Testis (tissue), 3 donors: Measurements from ENCODE around the gene PCBP4. TPM values are rescaled to one million over a fixed set of nuclear protein-coding genes. Genes with fewer than 3 reads are reported as not detected.

ENCODE experiments used
- DNase-seq: peaks from one replicate; pipeline ENCODE4 v3.0.0-alpha.2; 2019
- H3K27ac ChIP-seq, 2 donors: fragments of 200-600 bp; sonication (generic); one replicate each; pipeline ENCODE4 v1.5.1; 2019
- H3K27me3 ChIP-seq: fragments of 200-600 bp; sonication (generic); one replicate; pipeline ENCODE4 v1.5.1; 2019
- H3K36me3 ChIP-seq: fragments of 200-600 bp; sonication (generic); one replicate; pipeline ENCODE4 v1.5.1; 2017; ENCODE audit warnings: low read depth; ENCODE audit errors: missing control alignments
- H3K4me1 ChIP-seq: fragments of 200-600 bp; sonication (generic); one replicate; pipeline ENCODE4 v1.5.1; 2019
- H3K4me3 ChIP-seq, 2 donors: fragments of 200-600 bp; sonication (generic); one replicate each; pipeline ENCODE4 v1.5.1; 2017 to 2019
- H3K9me3 ChIP-seq: fragments of 200-600 bp; sonication (generic); one replicate; pipeline ENCODE4 v1.5.1; 2017
- POLR2A ChIP-seq: fragments of 450-650 bp; IDR thresholded peaks from one replicate; pipeline ENCODE4 v1.6.1; 2017; ENCODE audit warnings: antibody characterized with exemption, mild to moderate bottlenecking, moderate library complexity
- WGBS, 2 donors: methylation state at CpG; one replicate each; pipeline ENCODE4 v1.1.5; 2018; 5-methylcytosine and 5-hydroxymethylcytosine counted together
- intact Hi-C: fragments of 100-400 bp; cut with DNase I; formaldehyde crosslinking; loops from one replicate; pipeline ENCODE4 v1.15.1; 2023; ENCODE audit warnings: low total_unique reads
- polyA plus RNA-seq: library from polyadenylated mRNA; stranded (reverse); fragments of 350-450 nt; fragmentation: Illumina TruSeq; extraction: RNeasy Lipid Tissue Mini Kit (QIAGEN cat#74804); gene quantifications from one replicate; pipeline ENCODE4 v1.2.3, GENCODE V29; 2014; ENCODE audit warnings: low read depth, low replicate concordance; ENCODE audit not compliant: insufficient read depth
- total RNA-seq, 2 donors: library from RNA; depleted of rRNA; stranded (reverse); fragments of >200 nt; gene quantifications; one replicate each; pipeline ENCODE4 v1.2.3, GENCODE V29; 2016
- TF ChIP-seq, protein P1 (sequence below), 3 experiments: fragments of 450-650 bp in 2 of 3; fragments of 200-600 bp in 1 of 3; sonication (generic) in 1 of 3; IDR thresholded peaks; one replicate each; pipeline ENCODE4 v1.5.1; 2016 to 2019; ENCODE audit warnings: antibody characterized with exemption in 3 of 3, mild to moderate bottlenecking in 2 of 3, moderate library complexity in 1 of 3

PCBP4 gene
- total and polyA plus RNA-seq, 3 donors from 2014 or later, result 35.8 to 54.1 (median 47.1) TPM

DNA sequence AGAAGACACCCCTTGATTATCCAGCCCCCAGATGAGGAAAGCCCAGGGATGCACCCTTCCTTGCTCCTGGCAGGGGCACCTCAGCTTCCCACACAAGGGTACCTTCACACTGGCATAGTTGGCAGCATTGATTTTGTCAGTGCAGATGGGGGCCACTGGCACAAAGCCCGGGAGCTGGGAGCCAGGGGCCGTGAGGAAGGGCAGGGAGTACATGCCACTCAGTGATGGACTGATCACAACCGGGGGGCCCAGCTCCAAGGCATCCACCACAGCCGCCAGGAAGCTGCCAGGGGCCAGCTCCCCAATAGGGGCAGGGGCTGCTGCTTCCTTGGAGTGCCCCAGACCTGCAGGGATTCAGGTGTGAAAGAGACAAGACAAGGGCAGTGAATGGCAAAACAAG, 2.6 kb upstream of the PCBP4 start:
- DNase-seq, result no peak
- 74 to 89% methylated on average over 3 to 4 of the region's 4 CpGs for WGBS, 2 donors
- peaks cover 22% of the 10 kb centered on the region for H3K4me1 ChIP-seq

DNA sequence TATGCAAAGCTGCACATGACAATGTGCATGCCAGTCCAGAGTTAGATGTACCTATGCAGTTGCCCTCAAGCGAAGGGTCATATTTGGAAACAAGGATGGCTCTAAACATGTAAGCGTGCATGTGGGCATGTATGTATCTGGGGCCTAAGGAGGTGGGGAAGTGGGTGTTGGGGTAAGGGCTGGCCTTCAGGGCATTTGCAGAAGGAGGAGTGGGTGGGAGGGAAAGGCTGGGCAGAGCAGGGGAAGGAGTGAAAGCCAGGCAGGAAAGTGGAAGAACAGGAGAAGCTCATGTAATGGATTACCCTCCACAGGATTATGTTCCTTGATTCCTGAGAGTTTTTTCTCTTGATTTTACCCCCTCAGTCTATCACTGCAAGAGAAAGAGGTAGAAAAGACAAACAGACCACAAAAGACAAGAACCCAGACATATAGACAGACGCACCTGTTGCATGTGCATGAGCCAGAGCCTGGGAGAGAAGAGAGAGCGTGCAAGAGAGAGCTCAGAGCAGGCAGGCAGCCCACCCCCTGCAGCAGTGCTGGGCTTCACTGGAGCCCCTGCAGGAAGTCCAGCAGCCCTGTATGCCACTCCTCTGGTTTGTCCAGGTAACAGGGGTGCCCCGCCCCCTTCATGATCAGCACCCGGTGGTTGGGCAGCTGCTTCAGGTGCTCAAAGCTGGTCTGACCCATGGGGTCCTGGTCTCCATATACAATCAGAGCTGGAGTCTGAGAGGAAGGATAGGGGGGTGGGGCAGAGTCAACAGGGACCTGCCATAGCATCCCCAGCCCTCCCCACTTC, 1.8 kb upstream of the PCBP4 start:
- TF ChIP-seq, protein P1, sequence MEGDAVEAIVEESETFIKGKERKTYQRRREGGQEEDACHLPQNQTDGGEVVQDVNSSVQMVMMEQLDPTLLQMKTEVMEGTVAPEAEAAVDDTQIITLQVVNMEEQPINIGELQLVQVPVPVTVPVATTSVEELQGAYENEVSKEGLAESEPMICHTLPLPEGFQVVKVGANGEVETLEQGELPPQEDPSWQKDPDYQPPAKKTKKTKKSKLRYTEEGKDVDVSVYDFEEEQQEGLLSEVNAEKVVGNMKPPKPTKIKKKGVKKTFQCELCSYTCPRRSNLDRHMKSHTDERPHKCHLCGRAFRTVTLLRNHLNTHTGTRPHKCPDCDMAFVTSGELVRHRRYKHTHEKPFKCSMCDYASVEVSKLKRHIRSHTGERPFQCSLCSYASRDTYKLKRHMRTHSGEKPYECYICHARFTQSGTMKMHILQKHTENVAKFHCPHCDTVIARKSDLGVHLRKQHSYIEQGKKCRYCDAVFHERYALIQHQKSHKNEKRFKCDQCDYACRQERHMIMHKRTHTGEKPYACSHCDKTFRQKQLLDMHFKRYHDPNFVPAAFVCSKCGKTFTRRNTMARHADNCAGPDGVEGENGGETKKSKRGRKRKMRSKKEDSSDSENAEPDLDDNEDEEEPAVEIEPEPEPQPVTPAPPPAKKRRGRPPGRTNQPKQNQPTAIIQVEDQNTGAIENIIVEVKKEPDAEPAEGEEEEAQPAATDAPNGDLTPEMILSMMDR (IDR thresholded peaks at IDR 0.05), result no peak
- no peak for TF ChIP-seq POLR2A
- no peak for DNase-seq
- H3K36me3 ChIP-seq, result no peaks in the 10 kb centered on the region
- no peaks in the 10 kb centered on the region for H3K9me3 ChIP-seq
- WGBS, 2 donors, result 83 to 93% methylated on average over 4 to 6 of the region's 6 CpGs
- no peak overlapping the region for H3K4me3 ChIP-seq
- intact Hi-C loops, result no loop called here
- no peaks in the 10 kb centered on the region for H3K27me3 ChIP-seq
- H3K4me1 ChIP-seq, result peaks cover 20% of the 10 kb centered on the region
- no peak overlapping the region for H3K27ac ChIP-seq

More for the DNA sequence above, 2.6 kb upstream of the PCBP4 start:
- Histone ChIP-seq H3K36me3 (no peaks in the 10 kb centered on the region), H3K27ac (no peak overlapping the region), H3K9me3 (no peaks in the 10 kb centered on the region), H3K27me3 (no peaks in the 10 kb centered on the region), H3K4me3 (no peak overlapping the region)
- TF ChIP-seq, protein P1 (IDR thresholded peaks at IDR 0.05), result no peak
- TF ChIP-seq POLR2A, result no peak
- intact Hi-C loops, result no loop called here

DNA sequence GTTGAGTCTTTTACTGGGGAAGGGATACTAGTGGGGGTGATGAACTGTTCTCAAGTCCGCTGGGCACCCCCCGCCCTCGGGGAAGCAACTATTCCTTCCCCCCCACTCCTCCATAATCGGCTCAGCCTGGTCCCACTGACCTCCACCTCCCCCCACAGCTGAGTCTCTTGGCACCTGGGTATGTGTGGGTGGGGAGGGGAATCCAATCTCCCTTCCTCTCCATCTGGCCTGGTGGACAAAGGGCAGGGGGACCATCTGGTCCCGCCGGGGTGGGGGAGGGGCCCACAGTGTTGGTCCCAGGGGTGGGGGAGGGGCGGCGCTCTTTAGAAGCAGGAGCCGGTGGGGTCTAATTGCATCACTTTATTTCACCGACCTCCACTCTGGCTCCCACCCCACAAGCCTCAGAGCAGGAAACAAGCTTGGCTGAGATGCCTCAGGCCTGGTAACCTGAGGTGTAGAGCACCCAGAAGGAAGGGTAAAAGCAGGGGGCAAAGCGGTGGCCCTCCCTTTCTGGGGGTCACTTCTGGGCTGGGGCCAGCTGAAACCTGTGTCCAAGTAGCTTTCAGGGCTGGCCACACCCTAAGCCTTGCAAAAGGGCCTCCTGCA, 1.0 kb upstream of the PCBP4 start:
- WGBS, 2 donors, result 7 to 13% methylated on average over 7 to 11 of the region's 11 CpGs
- Histone ChIP-seq H3K27me3 (no peaks in the 10 kb centered on the region), H3K9me3 (no peaks in the 10 kb centered on the region), H3K27ac (peak overlapping the region; percentile 24 to 90), H3K4me3 (peak overlapping the region; percentile 54 to 72), H3K36me3 (no peaks in the 10 kb centered on the region), H3K4me1 (peaks cover 26% of the 10 kb centered on the region)
- intact Hi-C loops, result no loop called here
- no peak for TF ChIP-seq POLR2A
- TF ChIP-seq, protein P1 (IDR thresholded peaks at IDR 0.05), result no peak
- DNase-seq, result no peak

DNA sequence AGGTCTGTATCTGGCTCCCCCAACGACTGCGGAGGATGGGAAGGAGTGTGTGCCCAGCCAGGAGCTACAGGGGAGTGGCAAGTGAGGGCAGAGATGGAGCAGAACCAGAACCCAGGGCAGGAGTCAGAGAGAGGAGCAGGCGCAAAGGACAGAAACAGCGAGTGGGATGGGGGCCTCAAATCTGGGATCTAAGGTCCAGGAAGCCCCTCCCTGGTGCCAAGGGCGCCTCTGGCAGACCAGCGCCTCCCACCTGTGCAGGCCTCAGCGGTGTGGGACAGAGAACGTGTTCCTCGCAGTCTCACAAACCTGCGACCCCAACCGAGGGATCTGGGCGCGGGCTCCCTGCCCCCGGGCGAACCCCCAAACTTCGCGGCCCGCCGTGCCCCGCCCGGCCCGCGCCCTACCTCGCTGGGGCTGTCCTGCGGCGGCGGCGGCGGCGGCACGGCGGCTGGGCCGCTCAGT, 301 bp downstream of the PCBP4 start:
- Histone ChIP-seq H3K4me1 (peaks cover 39% of the 10 kb centered on the region), H3K27me3 (no peaks in the 10 kb centered on the region), H3K36me3 (no peaks in the 10 kb centered on the region), H3K9me3 (no peaks in the 10 kb centered on the region), H3K4me3 (peak overlapping the region; percentile 60 to 72), H3K27ac (peak overlapping the region in 1 of 2 donors; percentile 76)
- intact Hi-C loops, result no loop called here
- WGBS, 2 donors, result 7 to 15% methylated on average over 4 to 11 of the region's 33 CpGs
- no peak for TF ChIP-seq POLR2A
- TF ChIP-seq, protein P1 (IDR thresholded peaks at IDR 0.05), result no peak
- no peak for DNase-seq
